ENCODE measurements around the gene TNFSF10.
"Not testable (repeated sequence)": the region's sequence is repeated elsewhere in the genome, so short reads cannot be mapped to it uniquely, and the experiment has no call there.

DNA sequence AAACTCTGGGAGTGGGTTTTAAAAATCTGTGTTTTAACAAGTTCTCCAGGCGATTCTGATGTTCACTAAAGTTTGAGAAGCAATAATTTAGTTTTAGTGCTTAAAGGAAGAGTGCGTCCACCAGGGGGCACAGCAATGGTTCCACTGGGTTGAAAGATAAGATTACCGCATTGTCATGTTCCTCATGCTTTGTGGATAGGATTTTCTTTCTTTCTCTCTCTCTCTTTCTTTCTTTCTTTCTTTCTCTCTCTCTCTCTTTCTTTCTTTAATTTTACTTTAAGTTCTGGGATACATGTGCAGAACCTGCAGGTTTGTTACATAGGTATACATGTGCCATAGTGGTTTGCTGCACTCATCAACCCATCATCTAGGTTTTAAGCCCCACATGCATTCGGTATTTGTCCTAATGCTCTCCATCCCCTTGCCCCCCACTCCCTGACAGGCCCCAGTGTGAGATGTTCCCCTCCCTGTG is 33.0 kb downstream of the TNFSF10 start:
- TF ChIP-seq, protein P1, sequence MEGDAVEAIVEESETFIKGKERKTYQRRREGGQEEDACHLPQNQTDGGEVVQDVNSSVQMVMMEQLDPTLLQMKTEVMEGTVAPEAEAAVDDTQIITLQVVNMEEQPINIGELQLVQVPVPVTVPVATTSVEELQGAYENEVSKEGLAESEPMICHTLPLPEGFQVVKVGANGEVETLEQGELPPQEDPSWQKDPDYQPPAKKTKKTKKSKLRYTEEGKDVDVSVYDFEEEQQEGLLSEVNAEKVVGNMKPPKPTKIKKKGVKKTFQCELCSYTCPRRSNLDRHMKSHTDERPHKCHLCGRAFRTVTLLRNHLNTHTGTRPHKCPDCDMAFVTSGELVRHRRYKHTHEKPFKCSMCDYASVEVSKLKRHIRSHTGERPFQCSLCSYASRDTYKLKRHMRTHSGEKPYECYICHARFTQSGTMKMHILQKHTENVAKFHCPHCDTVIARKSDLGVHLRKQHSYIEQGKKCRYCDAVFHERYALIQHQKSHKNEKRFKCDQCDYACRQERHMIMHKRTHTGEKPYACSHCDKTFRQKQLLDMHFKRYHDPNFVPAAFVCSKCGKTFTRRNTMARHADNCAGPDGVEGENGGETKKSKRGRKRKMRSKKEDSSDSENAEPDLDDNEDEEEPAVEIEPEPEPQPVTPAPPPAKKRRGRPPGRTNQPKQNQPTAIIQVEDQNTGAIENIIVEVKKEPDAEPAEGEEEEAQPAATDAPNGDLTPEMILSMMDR (IDR thresholded peaks at IDR 0.05) = peak; percentile 80 to 83 (median 81)
- not testable (repeated sequence) for TF ChIP-seq POLR2A (IDR thresholded peaks at IDR 0.05)
